ENCODE results near the gene SLC39A3.

DNA sequence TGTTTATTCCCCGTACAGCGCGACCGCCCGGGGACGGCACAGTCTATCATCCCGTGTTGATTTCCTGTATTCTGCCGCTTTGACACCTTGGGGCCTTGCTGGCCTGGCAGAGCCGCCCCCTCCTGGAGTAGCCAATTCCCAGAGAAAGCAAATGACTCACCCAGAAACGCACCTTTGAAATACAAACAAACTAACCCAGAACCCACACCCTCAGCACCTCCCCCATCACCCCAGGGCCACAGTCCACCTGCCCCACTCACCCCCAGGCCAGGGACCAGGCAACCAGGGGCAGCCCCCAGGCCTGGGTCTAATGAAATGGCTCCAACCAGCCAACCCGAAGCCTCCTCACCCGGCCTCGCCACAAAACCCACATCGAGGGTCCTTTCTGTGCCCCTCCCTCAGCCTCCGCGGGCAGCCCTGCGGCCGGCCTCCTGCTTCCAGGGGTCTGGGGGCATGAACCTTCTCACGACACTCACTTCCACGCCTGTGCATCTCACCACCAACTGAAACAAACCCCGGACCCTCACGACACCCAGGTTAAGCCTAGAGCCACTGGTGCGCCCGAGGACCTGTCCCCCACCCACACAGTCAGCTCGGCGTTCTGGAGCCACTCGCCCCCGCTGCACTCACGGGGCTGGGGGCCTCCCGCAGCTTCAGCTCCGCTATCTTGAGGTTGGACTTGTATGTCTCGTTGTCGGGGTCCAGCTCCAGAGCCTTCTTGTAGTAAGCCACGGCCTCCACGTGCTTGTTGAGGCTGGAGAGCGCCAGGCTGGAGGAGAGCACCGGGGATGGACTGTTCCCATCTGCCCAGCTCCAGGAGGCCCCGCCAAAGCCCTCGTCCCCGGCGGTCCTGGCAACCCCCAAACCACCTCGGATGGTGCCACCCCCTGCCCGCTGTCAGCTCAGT lies 22.3 kb upstream of the SLC39A3 start:
- TF ChIP-seq, protein P1, sequence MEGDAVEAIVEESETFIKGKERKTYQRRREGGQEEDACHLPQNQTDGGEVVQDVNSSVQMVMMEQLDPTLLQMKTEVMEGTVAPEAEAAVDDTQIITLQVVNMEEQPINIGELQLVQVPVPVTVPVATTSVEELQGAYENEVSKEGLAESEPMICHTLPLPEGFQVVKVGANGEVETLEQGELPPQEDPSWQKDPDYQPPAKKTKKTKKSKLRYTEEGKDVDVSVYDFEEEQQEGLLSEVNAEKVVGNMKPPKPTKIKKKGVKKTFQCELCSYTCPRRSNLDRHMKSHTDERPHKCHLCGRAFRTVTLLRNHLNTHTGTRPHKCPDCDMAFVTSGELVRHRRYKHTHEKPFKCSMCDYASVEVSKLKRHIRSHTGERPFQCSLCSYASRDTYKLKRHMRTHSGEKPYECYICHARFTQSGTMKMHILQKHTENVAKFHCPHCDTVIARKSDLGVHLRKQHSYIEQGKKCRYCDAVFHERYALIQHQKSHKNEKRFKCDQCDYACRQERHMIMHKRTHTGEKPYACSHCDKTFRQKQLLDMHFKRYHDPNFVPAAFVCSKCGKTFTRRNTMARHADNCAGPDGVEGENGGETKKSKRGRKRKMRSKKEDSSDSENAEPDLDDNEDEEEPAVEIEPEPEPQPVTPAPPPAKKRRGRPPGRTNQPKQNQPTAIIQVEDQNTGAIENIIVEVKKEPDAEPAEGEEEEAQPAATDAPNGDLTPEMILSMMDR (IDR thresholded peaks at IDR 0.05), result no peak
- no peak for TF ChIP-seq SIN3A (IDR thresholded peaks at IDR 0.05; ENCODE audit: borderline replicate concordance, insufficient read depth, low read depth, low read length)
- TF ChIP-seq, protein P2, sequence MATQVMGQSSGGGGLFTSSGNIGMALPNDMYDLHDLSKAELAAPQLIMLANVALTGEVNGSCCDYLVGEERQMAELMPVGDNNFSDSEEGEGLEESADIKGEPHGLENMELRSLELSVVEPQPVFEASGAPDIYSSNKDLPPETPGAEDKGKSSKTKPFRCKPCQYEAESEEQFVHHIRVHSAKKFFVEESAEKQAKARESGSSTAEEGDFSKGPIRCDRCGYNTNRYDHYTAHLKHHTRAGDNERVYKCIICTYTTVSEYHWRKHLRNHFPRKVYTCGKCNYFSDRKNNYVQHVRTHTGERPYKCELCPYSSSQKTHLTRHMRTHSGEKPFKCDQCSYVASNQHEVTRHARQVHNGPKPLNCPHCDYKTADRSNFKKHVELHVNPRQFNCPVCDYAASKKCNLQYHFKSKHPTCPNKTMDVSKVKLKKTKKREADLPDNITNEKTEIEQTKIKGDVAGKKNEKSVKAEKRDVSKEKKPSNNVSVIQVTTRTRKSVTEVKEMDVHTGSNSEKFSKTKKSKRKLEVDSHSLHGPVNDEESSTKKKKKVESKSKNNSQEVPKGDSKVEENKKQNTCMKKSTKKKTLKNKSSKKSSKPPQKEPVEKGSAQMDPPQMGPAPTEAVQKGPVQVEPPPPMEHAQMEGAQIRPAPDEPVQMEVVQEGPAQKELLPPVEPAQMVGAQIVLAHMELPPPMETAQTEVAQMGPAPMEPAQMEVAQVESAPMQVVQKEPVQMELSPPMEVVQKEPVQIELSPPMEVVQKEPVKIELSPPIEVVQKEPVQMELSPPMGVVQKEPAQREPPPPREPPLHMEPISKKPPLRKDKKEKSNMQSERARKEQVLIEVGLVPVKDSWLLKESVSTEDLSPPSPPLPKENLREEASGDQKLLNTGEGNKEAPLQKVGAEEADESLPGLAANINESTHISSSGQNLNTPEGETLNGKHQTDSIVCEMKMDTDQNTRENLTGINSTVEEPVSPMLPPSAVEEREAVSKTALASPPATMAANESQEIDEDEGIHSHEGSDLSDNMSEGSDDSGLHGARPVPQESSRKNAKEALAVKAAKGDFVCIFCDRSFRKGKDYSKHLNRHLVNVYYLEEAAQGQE (IDR thresholded peaks at IDR 0.05; ENCODE audit: insufficient read depth in 1 of 2, low read depth in 2 of 2, low read length in 1 of 2), result no peak
- no peak for TF ChIP-seq POLR2AphosphoS5 (IDR thresholded peaks at IDR 0.05; ENCODE audit: low read depth, low read length)
